ENCODE measurements around the gene PPP1R27. TPM values are rescaled to one million over a fixed set of nuclear protein-coding genes. Genes with fewer than 3 reads are reported as not detected.

The PPP1R27 gene
- polyA plus RNA-seq, 1 donor = 0.21 TPM

DNA sequence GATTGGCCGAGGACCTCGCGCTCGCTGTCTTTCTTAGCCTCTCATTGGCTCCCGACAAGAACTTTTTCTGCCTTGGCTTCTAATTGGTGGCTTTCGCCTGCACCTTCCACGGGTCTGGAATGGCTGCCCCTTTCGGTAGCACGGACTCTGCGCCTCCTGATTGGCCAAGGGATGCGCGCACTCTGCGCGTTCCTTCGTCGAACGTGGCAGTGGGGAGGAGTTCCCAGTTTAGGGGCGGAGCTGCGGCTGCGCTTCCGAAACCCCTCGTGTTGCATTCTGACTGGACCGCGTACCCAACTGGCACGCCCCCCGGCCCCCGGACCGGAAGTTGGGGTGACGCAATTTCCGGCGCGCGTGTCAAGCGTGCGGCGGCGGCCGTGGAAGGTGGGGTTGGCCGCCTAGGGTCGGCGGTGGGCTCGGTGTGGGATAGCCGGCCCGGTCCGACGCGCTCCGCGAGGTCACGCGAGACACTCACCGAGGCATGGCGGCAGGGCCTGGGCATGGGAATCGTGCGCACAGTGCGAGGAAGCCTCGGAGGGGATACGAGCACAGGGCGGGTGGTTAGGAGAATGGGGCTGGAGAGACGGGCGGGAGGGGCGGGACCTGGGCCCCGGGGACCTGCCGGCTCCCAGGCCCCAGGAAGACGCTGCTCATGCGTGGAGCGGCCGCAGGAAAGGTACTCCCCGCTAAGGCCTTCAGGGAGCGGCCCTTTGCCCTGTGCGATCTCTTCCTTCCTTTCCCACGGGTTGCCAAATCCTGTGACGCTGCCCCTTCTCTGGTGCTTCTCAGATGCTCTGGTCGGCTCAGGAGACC lies 26.1 kb upstream of the PPP1R27 start:
- H3K36me3 ChIP-seq (ENCODE audit: control insufficient read depth, insufficient read depth, low read length) = peaks cover 48% of the 10 kb centered on the region
- peak; percentile 100 for DNase-seq
- H3K4me1 ChIP-seq (ENCODE audit: control insufficient read depth, insufficient read depth, low read length) = peaks cover 44% of the 10 kb centered on the region
- H3K27ac ChIP-seq (ENCODE audit: low read length) = peak overlapping the region; percentile 85
- peak overlapping the region; percentile 59 for H3K4me3 ChIP-seq (ENCODE audit: low read length)
- H3K27me3 ChIP-seq (ENCODE audit: control insufficient read depth, insufficient read depth, low read length) = no peaks in the 10 kb centered on the region
- peaks cover 2% of the 10 kb centered on the region for H3K9me3 ChIP-seq (ENCODE audit: control insufficient read depth, low read depth, low read length)
- WGBS (ENCODE audit: insufficient coverage, low lambda C conversion rate) = no CpG with 5 or more reads among the region's 74 CpGs

GRCh38 chr17:81859906-81860755 lies 25.3 kb upstream of the PPP1R27 start, which contains the start of gene P4HB:
Gene P4HB, minus strand, starts transcription at chr17:81860535. Its CDS starts 64 bp downstream, at chr17:81860471.
- peaks cover 49% of the 10 kb centered on the region for H3K36me3 ChIP-seq (ENCODE audit: control insufficient read depth, insufficient read depth, low read length)

GRCh38 chr17:81858967-81859905 lies 24.4 kb upstream of the PPP1R27 start:
- H3K9me3 ChIP-seq (ENCODE audit: control insufficient read depth, low read depth, low read length) = peaks cover 2% of the 10 kb centered on the region
- DNase-seq = peak; percentile 64 to 74
- H3K27me3 ChIP-seq (ENCODE audit: control insufficient read depth, insufficient read depth, low read length) = no peaks in the 10 kb centered on the region
- peak overlapping the region; percentile 90 for H3K27ac ChIP-seq (ENCODE audit: low read length)
- peaks cover 30% of the 10 kb centered on the region for H3K4me1 ChIP-seq (ENCODE audit: control insufficient read depth, insufficient read depth, low read length)
- WGBS (ENCODE audit: insufficient coverage, low lambda C conversion rate) = no CpG with 5 or more reads among the region's 23 CpGs
- peaks cover 54% of the 10 kb centered on the region for H3K36me3 ChIP-seq (ENCODE audit: control insufficient read depth, insufficient read depth, low read length)
- H3K4me3 ChIP-seq (ENCODE audit: low read length) = peak overlapping the region; percentile 95

More at GRCh38 chr17:81859906-81860755, 25.3 kb upstream of the PPP1R27 start, which contains the start of gene P4HB:
- no CpG with 5 or more reads among the region's 95 CpGs for WGBS (ENCODE audit: insufficient coverage, low lambda C conversion rate)
- Histone ChIP-seq H3K4me3 (ENCODE audit: low read length) (peak within 1 kb of the TSS; percentile 95), H3K27ac (ENCODE audit: low read length) (peak within 1 kb of the TSS; percentile 90), H3K27me3 (ENCODE audit: control insufficient read depth, insufficient read depth, low read length) (no peaks in the 10 kb centered on the region), H3K9me3 (ENCODE audit: control insufficient read depth, low read depth, low read length) (peaks cover 2% of the 10 kb centered on the region), H3K4me1 (ENCODE audit: control insufficient read depth, insufficient read depth, low read length) (peaks cover 36% of the 10 kb centered on the region)
- DNase-seq = peak in 1 of 2 donors; percentile 40

DNA sequence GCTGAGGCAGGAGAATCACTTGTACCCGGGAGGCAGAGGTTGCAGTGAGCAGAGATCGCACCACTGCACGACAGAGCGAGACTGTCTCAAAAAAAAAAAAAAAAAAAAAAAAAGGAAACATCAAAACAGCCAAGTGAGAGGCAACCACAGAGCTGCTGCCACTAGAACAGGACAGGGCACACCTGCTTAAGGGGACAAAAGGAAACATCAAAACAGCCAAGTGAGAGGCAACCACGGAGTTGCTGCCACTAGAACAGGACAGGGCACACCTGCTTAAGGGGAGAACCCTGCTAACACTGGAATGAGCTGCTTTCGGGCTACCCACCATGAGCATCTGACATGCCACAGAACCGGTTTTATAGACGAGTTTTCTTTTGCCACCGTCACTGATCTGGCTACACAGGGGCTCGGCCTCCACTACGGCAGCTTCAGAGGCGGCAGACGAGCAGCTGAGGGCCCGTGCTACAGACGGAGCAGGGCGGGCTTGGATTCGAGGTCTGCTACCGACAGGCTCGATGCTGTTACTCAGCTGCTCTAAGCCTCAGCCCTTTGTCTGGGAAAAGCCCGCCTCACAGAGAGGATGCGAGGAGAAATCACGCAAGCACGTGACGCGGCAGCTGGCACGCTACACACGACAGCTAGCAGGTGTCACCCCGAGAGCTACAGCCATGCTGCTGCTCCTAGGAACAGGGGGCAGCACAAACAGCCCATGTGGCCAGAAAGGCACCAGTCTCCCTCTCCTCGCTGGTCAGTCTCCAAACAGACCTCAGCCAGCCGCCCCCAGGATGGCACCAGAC lies 23.5 kb upstream of the PPP1R27 start:
- Histone ChIP-seq H3K9me3 (ENCODE audit: control insufficient read depth, low read depth, low read length) (peaks cover 2% of the 10 kb centered on the region), H3K36me3 (ENCODE audit: control insufficient read depth, insufficient read depth, low read length) (peaks cover 59% of the 10 kb centered on the region), H3K4me3 (ENCODE audit: low read length) (peak overlapping the region; percentile 95), H3K27me3 (ENCODE audit: control insufficient read depth, insufficient read depth, low read length) (no peaks in the 10 kb centered on the region), H3K27ac (ENCODE audit: low read length) (no peak overlapping the region), H3K4me1 (ENCODE audit: control insufficient read depth, insufficient read depth, low read length) (peaks cover 25% of the 10 kb centered on the region)
- DNase-seq = no peak
- whole genome bisulfite sequencing (ENCODE audit: insufficient coverage, low lambda C conversion rate) = no CpG with 5 or more reads among the region's 30 CpGs

DNA sequence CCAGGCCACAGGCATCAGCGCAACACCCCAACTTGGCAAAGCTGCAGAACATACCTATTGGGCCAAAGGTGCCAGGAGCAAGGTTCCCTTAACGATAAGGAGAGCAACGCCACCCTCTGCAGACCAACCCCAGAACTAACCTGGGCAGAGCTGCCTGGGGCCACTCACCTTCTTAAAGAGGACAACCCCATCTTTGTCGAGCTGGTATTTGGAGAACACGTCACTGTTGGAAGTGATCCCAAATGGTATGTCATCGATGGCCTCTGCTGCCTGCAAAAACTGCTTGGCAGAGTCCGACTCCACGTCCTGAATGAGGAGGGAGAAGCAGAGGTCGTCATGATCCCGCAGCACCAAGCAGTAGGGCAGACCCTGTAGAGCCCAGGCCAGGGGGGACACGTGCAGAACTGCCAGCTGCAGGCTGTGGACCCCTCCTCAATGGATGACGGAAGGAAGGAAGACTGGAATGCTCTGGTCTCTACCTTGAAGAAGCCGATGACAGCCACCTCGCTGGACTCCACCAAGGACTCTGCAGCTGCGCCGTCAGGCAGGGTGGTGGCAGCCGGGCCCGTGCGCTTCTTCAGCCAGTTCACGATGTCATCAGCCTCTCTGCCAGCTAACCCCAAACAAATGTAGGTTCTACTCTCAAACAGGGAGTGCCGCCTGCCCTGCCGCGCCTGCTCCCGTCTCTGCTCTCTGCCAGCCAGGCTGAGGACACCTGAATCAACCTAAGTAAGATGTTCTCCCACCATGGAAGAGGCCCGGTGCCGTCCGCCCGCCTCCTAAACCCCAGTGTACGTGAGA lies 20.3 kb upstream of the PPP1R27 start:
- no CpG with 5 or more reads among the region's 29 CpGs for WGBS (ENCODE audit: insufficient coverage, low lambda C conversion rate)
- no peak overlapping the region for H3K27ac ChIP-seq (ENCODE audit: low read length)
- H3K4me3 ChIP-seq (ENCODE audit: low read length) = no peak overlapping the region
- H3K27me3 ChIP-seq (ENCODE audit: control insufficient read depth, insufficient read depth, low read length) = no peaks in the 10 kb centered on the region
- peaks cover 10% of the 10 kb centered on the region for H3K4me1 ChIP-seq (ENCODE audit: control insufficient read depth, insufficient read depth, low read length)
- H3K36me3 ChIP-seq (ENCODE audit: control insufficient read depth, insufficient read depth, low read length) = peaks cover 79% of the 10 kb centered on the region
- peaks cover 2% of the 10 kb centered on the region for H3K9me3 ChIP-seq (ENCODE audit: control insufficient read depth, low read depth, low read length)
- no peak for DNase-seq

GRCh38 chr17:81852237-81852636 lies 17.4 kb upstream of the PPP1R27 start:
- Histone ChIP-seq H3K4me3 (ENCODE audit: low read length) (no peak overlapping the region), H3K4me1 (ENCODE audit: control insufficient read depth, insufficient read depth, low read length) (no peaks in the 10 kb centered on the region), H3K9me3 (ENCODE audit: control insufficient read depth, low read depth, low read length) (no peaks in the 10 kb centered on the region), H3K27ac (ENCODE audit: low read length) (no peak overlapping the region), H3K36me3 (ENCODE audit: control insufficient read depth, insufficient read depth, low read length) (peaks cover 76% of the 10 kb centered on the region), H3K27me3 (ENCODE audit: control insufficient read depth, insufficient read depth, low read length) (no peaks in the 10 kb centered on the region)
- no peak for DNase-seq
- no CpG with 5 or more reads among the region's 12 CpGs for WGBS (ENCODE audit: insufficient coverage, low lambda C conversion rate)

DNA sequence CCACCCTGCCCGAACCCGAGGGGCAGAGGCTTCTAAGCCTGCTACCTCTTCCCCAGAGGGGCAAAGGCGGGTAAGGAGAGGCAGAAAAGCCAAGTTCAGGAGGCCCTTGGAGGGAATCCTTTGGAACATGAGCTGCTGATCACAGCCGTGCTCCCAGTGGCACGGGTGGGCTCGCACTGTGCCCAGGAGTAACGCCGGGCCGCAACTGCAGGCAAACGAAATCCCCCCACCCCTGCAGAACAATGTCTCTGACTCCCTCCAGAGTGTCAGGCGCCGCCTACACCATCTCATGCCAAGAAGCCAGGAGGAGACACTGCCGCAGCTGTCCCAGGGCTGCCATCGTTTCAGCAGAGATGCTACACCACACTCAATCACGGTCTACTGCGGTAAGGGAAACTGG lies 16.6 kb upstream of the PPP1R27 start:
- Histone ChIP-seq H3K36me3 (ENCODE audit: control insufficient read depth, insufficient read depth, low read length) (peaks cover 78% of the 10 kb centered on the region), H3K27ac (ENCODE audit: low read length) (no peak overlapping the region), H3K27me3 (ENCODE audit: control insufficient read depth, insufficient read depth, low read length) (no peaks in the 10 kb centered on the region), H3K4me3 (ENCODE audit: low read length) (no peak overlapping the region), H3K9me3 (ENCODE audit: control insufficient read depth, low read depth, low read length) (peaks cover 1% of the 10 kb centered on the region), H3K4me1 (ENCODE audit: control insufficient read depth, insufficient read depth, low read length) (no peaks in the 10 kb centered on the region)
- DNase-seq = no peak
- WGBS (ENCODE audit: insufficient coverage, low lambda C conversion rate) = no CpG with 5 or more reads among the region's 16 CpGs

GRCh38 chr17:81849457-81849856 lies 14.6 kb upstream of the PPP1R27 start:
- Histone ChIP-seq H3K27ac (ENCODE audit: low read length) (no peak overlapping the region), H3K36me3 (ENCODE audit: control insufficient read depth, insufficient read depth, low read length) (peaks cover 80% of the 10 kb centered on the region), H3K4me1 (ENCODE audit: control insufficient read depth, insufficient read depth, low read length) (no peaks in the 10 kb centered on the region), H3K9me3 (ENCODE audit: control insufficient read depth, low read depth, low read length) (peaks cover 3% of the 10 kb centered on the region), H3K27me3 (ENCODE audit: control insufficient read depth, insufficient read depth, low read length) (no peaks in the 10 kb centered on the region), H3K4me3 (ENCODE audit: low read length) (no peak overlapping the region)
- no peak for DNase-seq
- 100% methylated on average over 2 of the region's 12 CpGs for WGBS (ENCODE audit: insufficient coverage, low lambda C conversion rate)
